Measurements from ENCODE around the gene NSF.
"Not testable (repeated sequence)": the region's sequence is repeated elsewhere in the genome, so short reads cannot be mapped to it uniquely, and the experiment has no call there.

The NSF gene

GRCh38 chr17:46652024-46652643 is 61.7 kb downstream of the NSF start:
- not testable (repeated sequence) for H3K4me2 ChIP-seq (ENCODE audit: low read length); H3K36me3 ChIP-seq (replicated peaks; ENCODE audit: low read depth, low read length); H3K9me3 ChIP-seq (ENCODE audit: insufficient read depth, low read length); H3K27ac ChIP-seq (ENCODE audit: low read length); H2AFZ ChIP-seq (ENCODE audit: low read depth, low read length); H3K79me2 ChIP-seq (ENCODE audit: low read length); H3K4me1 ChIP-seq (ENCODE audit: low read length); H3K4me3 ChIP-seq (ENCODE audit: low read length); H4K20me1 ChIP-seq (ENCODE audit: insufficient read depth, low read length); H3K9ac ChIP-seq (ENCODE audit: low read length); H3K27me3 ChIP-seq (ENCODE audit: low read depth, low read length)

- H3K4me2 ChIP-seq (ENCODE audit: low read length); H2AFZ ChIP-seq (ENCODE audit: low read depth, low read length); H3K9ac ChIP-seq (ENCODE audit: low read length); H3K36me3 ChIP-seq (replicated peaks; ENCODE audit: low read depth, low read length); H3K4me1 ChIP-seq (ENCODE audit: low read length); H3K4me3 ChIP-seq (ENCODE audit: low read length); H3K27me3 ChIP-seq (ENCODE audit: low read depth, low read length); H3K9me3 ChIP-seq (ENCODE audit: insufficient read depth, low read length); H4K20me1 ChIP-seq (ENCODE audit: insufficient read depth, low read length); H3K27ac ChIP-seq (ENCODE audit: low read length); H3K79me2 ChIP-seq (ENCODE audit: low read length): not testable (repeated sequence)
These were observed 67.8 kb downstream of the NSF start for GRCh38 chr17:46658235-46658634.

GRCh38 chr17:46659702-46660101 is 69.2 kb downstream of the NSF start:
- H3K4me2 ChIP-seq (ENCODE audit: low read length); H3K4me3 ChIP-seq (ENCODE audit: low read length); H3K27me3 ChIP-seq (ENCODE audit: low read depth, low read length); H3K79me2 ChIP-seq (ENCODE audit: low read length); H3K9ac ChIP-seq (ENCODE audit: low read length); H3K9me3 ChIP-seq (ENCODE audit: insufficient read depth, low read length); H3K27ac ChIP-seq (ENCODE audit: low read length); H4K20me1 ChIP-seq (ENCODE audit: insufficient read depth, low read length); H2AFZ ChIP-seq (ENCODE audit: low read depth, low read length); H3K4me1 ChIP-seq (ENCODE audit: low read length); H3K36me3 ChIP-seq (replicated peaks; ENCODE audit: low read depth, low read length): not testable (repeated sequence)

GRCh38 chr17:46663123-46663522 is 72.7 kb downstream of the NSF start:
- not testable (repeated sequence) for H4K20me1 ChIP-seq (ENCODE audit: insufficient read depth, low read length); H3K36me3 ChIP-seq (replicated peaks; ENCODE audit: low read depth, low read length); H3K79me2 ChIP-seq (ENCODE audit: low read length); H3K9ac ChIP-seq (ENCODE audit: low read length); H3K27me3 ChIP-seq (ENCODE audit: low read depth, low read length); H3K4me1 ChIP-seq (ENCODE audit: low read length); H2AFZ ChIP-seq (ENCODE audit: low read depth, low read length); H3K4me3 ChIP-seq (ENCODE audit: low read length); H3K4me2 ChIP-seq (ENCODE audit: low read length); H3K27ac ChIP-seq (ENCODE audit: low read length); H3K9me3 ChIP-seq (ENCODE audit: insufficient read depth, low read length)

- not testable (repeated sequence) for H3K4me2 ChIP-seq (ENCODE audit: low read length); H3K36me3 ChIP-seq (replicated peaks; ENCODE audit: low read depth, low read length); H2AFZ ChIP-seq (ENCODE audit: low read depth, low read length); H3K27me3 ChIP-seq (ENCODE audit: low read depth, low read length); H3K9me3 ChIP-seq (ENCODE audit: insufficient read depth, low read length); H3K79me2 ChIP-seq (ENCODE audit: low read length); H3K9ac ChIP-seq (ENCODE audit: low read length); H3K4me3 ChIP-seq (ENCODE audit: low read length); H3K4me1 ChIP-seq (ENCODE audit: low read length); H4K20me1 ChIP-seq (ENCODE audit: insufficient read depth, low read length); H3K27ac ChIP-seq (ENCODE audit: low read length)
These were observed 73.1 kb downstream of the NSF start for GRCh38 chr17:46663552-46663951.

GRCh38 chr17:46665969-46666368 is 75.5 kb downstream of the NSF start:
- not testable (repeated sequence) for H4K20me1 ChIP-seq (ENCODE audit: insufficient read depth, low read length); H3K79me2 ChIP-seq (ENCODE audit: low read length); H3K27me3 ChIP-seq (ENCODE audit: low read depth, low read length); H3K9ac ChIP-seq (ENCODE audit: low read length); H3K9me3 ChIP-seq (ENCODE audit: insufficient read depth, low read length); H3K4me3 ChIP-seq (ENCODE audit: low read length); H3K27ac ChIP-seq (ENCODE audit: low read length); H3K36me3 ChIP-seq (replicated peaks; ENCODE audit: low read depth, low read length); H3K4me1 ChIP-seq (ENCODE audit: low read length); H2AFZ ChIP-seq (ENCODE audit: low read depth, low read length); H3K4me2 ChIP-seq (ENCODE audit: low read length)

- H3K36me3 ChIP-seq (replicated peaks; ENCODE audit: low read depth, low read length); H3K27ac ChIP-seq (ENCODE audit: low read length); H3K9me3 ChIP-seq (ENCODE audit: insufficient read depth, low read length); H3K4me1 ChIP-seq (ENCODE audit: low read length); H3K9ac ChIP-seq (ENCODE audit: low read length); H3K79me2 ChIP-seq (ENCODE audit: low read length); H2AFZ ChIP-seq (ENCODE audit: low read depth, low read length); H4K20me1 ChIP-seq (ENCODE audit: insufficient read depth, low read length); H3K4me2 ChIP-seq (ENCODE audit: low read length); H3K4me3 ChIP-seq (ENCODE audit: low read length); H3K27me3 ChIP-seq (ENCODE audit: low read depth, low read length): not testable (repeated sequence)
These were observed 80.3 kb downstream of the NSF start for GRCh38 chr17:46670789-46671188.

GRCh38 chr17:46672777-46673176 is 82.3 kb downstream of the NSF start:
- not testable (repeated sequence) for H3K4me1 ChIP-seq (ENCODE audit: low read length); H3K4me2 ChIP-seq (ENCODE audit: low read length); H3K4me3 ChIP-seq (ENCODE audit: low read length); H3K79me2 ChIP-seq (ENCODE audit: low read length); H4K20me1 ChIP-seq (ENCODE audit: insufficient read depth, low read length); H3K27ac ChIP-seq (ENCODE audit: low read length); H2AFZ ChIP-seq (ENCODE audit: low read depth, low read length); H3K9me3 ChIP-seq (ENCODE audit: insufficient read depth, low read length); H3K9ac ChIP-seq (ENCODE audit: low read length); H3K27me3 ChIP-seq (ENCODE audit: low read depth, low read length); H3K36me3 ChIP-seq (replicated peaks; ENCODE audit: low read depth, low read length)

- H3K4me2 ChIP-seq (ENCODE audit: low read length); H3K4me1 ChIP-seq (ENCODE audit: low read length); H3K36me3 ChIP-seq (replicated peaks; ENCODE audit: low read depth, low read length); H4K20me1 ChIP-seq (ENCODE audit: insufficient read depth, low read length); H3K27ac ChIP-seq (ENCODE audit: low read length); H2AFZ ChIP-seq (ENCODE audit: low read depth, low read length); H3K9me3 ChIP-seq (ENCODE audit: insufficient read depth, low read length); H3K4me3 ChIP-seq (ENCODE audit: low read length); H3K79me2 ChIP-seq (ENCODE audit: low read length); H3K9ac ChIP-seq (ENCODE audit: low read length); H3K27me3 ChIP-seq (ENCODE audit: low read depth, low read length): not testable (repeated sequence)
These were observed 87.3 kb downstream of the NSF start for GRCh38 chr17:46677819-46678218.

GRCh38 chr17:46683653-46684052 is 93.2 kb downstream of the NSF start:
- H3K9me3 ChIP-seq (ENCODE audit: insufficient read depth, low read length); H3K4me2 ChIP-seq (ENCODE audit: low read length); H3K4me3 ChIP-seq (ENCODE audit: low read length); H4K20me1 ChIP-seq (ENCODE audit: insufficient read depth, low read length); H3K4me1 ChIP-seq (ENCODE audit: low read length); H3K27me3 ChIP-seq (ENCODE audit: low read depth, low read length); H2AFZ ChIP-seq (ENCODE audit: low read depth, low read length); H3K27ac ChIP-seq (ENCODE audit: low read length); H3K9ac ChIP-seq (ENCODE audit: low read length); H3K36me3 ChIP-seq (replicated peaks; ENCODE audit: low read depth, low read length); H3K79me2 ChIP-seq (ENCODE audit: low read length): not testable (repeated sequence)

All from OCI-LY3 (cell line).